ENCODE data around the gene SYT2. TPM values are rescaled to one million over a fixed set of nuclear protein-coding genes. Genes with fewer than 3 reads are reported as not detected.
"Not testable (repeated sequence)": the region's sequence is repeated elsewhere in the genome, so short reads cannot be mapped to it uniquely, and the experiment has no call there.

SYT2 gene
- total and polyA plus RNA-seq, 4 donors, result 0.01 to 0.23 (median 0.03) TPM

DNA sequence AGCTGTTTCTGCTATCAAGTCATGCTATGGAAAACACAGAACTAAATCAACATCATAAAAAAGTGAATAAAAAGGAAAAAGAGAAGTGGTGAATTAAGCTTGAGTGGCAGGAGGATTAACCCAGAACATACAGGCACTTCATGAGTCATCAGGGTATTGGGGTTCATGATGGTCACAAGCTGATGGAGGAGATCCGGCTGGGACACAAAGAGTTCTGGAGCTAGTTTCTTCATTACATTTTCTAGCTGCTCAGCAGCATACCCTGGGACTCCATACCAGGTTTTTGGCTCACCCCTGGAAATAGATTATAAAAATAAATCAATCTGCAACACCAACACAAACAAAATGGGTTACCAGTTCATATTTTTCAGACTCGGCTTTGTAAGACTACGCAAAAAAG, 42.5 kb upstream of the SYT2 start:
- ATAC-seq (ENCODE audit: insufficient read depth, low FRiP score) (no peak), DNase-seq (peak in 2 of 3 donors; percentile 1 to 7)
- no peak overlapping the region for H3K27ac ChIP-seq (ENCODE audit: low read depth in 1 of 2, low read length in 1 of 2)
- no peaks in the 10 kb centered on the region for H3K4me1 ChIP-seq (ENCODE audit: control insufficient read depth in 5 of 5, insufficient read depth in 5 of 5, low read length in 5 of 5)
- H3K9me3 ChIP-seq (ENCODE audit: control insufficient read depth in 4 of 4, insufficient read depth in 3 of 4, low read length in 3 of 4), result no peaks in the 10 kb centered on the region
- H3K27me3 ChIP-seq (ENCODE audit: control insufficient read depth in 3 of 3, insufficient read depth in 3 of 3, low read length in 2 of 3), result no peaks in the 10 kb centered on the region
- H3K36me3 ChIP-seq (ENCODE audit: control insufficient read depth in 4 of 4, insufficient read depth in 4 of 4, low read length in 4 of 4), result peaks cover 20 to 64% (median 36%) of the 10 kb centered on the region in 4 donors
- H3K4me3 ChIP-seq, result no peak overlapping the region
- WGBS, 2 donors, result 66% methylated on average over 3 of the region's 3 CpGs
- TF ChIP-seq, protein P1, sequence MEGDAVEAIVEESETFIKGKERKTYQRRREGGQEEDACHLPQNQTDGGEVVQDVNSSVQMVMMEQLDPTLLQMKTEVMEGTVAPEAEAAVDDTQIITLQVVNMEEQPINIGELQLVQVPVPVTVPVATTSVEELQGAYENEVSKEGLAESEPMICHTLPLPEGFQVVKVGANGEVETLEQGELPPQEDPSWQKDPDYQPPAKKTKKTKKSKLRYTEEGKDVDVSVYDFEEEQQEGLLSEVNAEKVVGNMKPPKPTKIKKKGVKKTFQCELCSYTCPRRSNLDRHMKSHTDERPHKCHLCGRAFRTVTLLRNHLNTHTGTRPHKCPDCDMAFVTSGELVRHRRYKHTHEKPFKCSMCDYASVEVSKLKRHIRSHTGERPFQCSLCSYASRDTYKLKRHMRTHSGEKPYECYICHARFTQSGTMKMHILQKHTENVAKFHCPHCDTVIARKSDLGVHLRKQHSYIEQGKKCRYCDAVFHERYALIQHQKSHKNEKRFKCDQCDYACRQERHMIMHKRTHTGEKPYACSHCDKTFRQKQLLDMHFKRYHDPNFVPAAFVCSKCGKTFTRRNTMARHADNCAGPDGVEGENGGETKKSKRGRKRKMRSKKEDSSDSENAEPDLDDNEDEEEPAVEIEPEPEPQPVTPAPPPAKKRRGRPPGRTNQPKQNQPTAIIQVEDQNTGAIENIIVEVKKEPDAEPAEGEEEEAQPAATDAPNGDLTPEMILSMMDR (IDR thresholded peaks at IDR 0.05; ENCODE audit: control extremely low read depth, extremely low read depth), result no peak
- no peak overlapping the region for H3K9ac ChIP-seq (ENCODE audit: insufficient read depth in 1 of 2, low read length in 2 of 2)

DNA sequence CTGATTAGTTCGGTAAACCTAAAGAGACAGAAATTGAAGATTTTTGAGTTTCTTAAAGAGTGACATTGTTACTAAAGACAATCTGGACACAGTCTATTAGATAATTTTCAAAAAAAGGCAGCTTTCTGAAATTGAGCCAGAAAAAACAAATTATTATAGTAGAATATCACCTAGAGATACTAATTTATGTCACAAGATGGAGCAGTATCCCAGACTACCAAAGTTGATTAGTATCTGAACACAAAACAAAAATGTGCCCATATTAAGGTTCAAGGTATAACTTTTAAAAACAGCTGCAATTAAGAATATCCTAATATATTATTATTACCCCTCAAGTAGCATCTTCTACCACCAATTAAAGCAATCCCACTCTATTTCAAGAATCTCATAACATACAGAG, 40.5 kb upstream of the SYT2 start:
- ATAC-seq (ENCODE audit: insufficient read depth, low FRiP score), result no peak
- no peaks in the 10 kb centered on the region for H3K4me1 ChIP-seq (ENCODE audit: control insufficient read depth in 5 of 5, insufficient read depth in 5 of 5, low read length in 5 of 5)
- TF ChIP-seq, protein P1 (IDR thresholded peaks at IDR 0.05; ENCODE audit: control extremely low read depth, extremely low read depth), result no peak
- H3K4me3 ChIP-seq, result no peak overlapping the region
- WGBS, 2 donors, result 92 to 95% methylated on average over 1 of the region's 1 CpG
- no peaks in the 10 kb centered on the region for H3K9me3 ChIP-seq (ENCODE audit: control insufficient read depth in 4 of 4, insufficient read depth in 3 of 4, low read length in 3 of 4)
- H3K36me3 ChIP-seq (ENCODE audit: control insufficient read depth in 4 of 4, insufficient read depth in 4 of 4, low read length in 4 of 4), result peaks cover 15 to 57% (median 34%) of the 10 kb centered on the region in 4 donors
- no peak for DNase-seq
- H3K27me3 ChIP-seq (ENCODE audit: control insufficient read depth in 3 of 3, insufficient read depth in 3 of 3, low read length in 2 of 3), result no peaks in the 10 kb centered on the region
- H3K9ac ChIP-seq (ENCODE audit: insufficient read depth in 1 of 2, low read length in 2 of 2), result no peak overlapping the region
- no peak overlapping the region for H3K27ac ChIP-seq (ENCODE audit: low read depth in 1 of 2, low read length in 1 of 2)

DNA sequence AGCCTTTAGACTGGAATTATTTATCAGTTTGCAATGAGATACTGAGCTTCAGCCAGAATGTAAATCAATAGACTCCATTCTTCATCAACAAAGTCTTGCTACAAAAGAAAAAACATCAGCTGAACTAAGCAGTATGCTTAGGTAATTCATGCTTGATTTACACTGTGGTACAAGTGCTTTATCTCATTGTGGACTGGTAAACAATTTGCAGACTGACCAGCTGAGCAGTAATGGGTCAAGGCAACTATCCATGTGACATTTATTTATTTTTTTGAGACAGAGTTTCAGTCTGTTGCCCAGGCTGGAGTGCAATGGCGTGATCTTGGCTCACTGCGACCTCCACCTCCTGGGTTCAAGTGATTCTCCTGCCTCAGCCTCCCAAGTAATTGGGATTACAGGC, 39.8 kb upstream of the SYT2 start:
- 96% methylated on average over 2 of the region's 2 CpGs for WGBS, 2 donors
- no peak overlapping the region for H3K4me3 ChIP-seq
- peak overlapping the region in 1 of 2 donors; percentile 1 for H3K9ac ChIP-seq (ENCODE audit: insufficient read depth in 1 of 2, low read length in 2 of 2)
- peaks cover 14 to 57% (median 37%) of the 10 kb centered on the region in 4 donors for H3K36me3 ChIP-seq (ENCODE audit: control insufficient read depth in 4 of 4, insufficient read depth in 4 of 4, low read length in 4 of 4)
- no peaks in the 10 kb centered on the region for H3K4me1 ChIP-seq (ENCODE audit: control insufficient read depth in 5 of 5, insufficient read depth in 5 of 5, low read length in 5 of 5)
- peaks cover 0 to 2% (median 0%) of the 10 kb centered on the region in 4 donors for H3K9me3 ChIP-seq (ENCODE audit: control insufficient read depth in 4 of 4, insufficient read depth in 3 of 4, low read length in 3 of 4)
- no peak for ATAC-seq (ENCODE audit: insufficient read depth, low FRiP score)
- TF ChIP-seq, protein P1 (IDR thresholded peaks at IDR 0.05; ENCODE audit: control extremely low read depth, extremely low read depth), result no peak
- no peaks in the 10 kb centered on the region for H3K27me3 ChIP-seq (ENCODE audit: control insufficient read depth in 3 of 3, insufficient read depth in 3 of 3, low read length in 2 of 3)
- no peak for DNase-seq
- no peak overlapping the region for H3K27ac ChIP-seq (ENCODE audit: low read depth in 1 of 2, low read length in 1 of 2)

DNA sequence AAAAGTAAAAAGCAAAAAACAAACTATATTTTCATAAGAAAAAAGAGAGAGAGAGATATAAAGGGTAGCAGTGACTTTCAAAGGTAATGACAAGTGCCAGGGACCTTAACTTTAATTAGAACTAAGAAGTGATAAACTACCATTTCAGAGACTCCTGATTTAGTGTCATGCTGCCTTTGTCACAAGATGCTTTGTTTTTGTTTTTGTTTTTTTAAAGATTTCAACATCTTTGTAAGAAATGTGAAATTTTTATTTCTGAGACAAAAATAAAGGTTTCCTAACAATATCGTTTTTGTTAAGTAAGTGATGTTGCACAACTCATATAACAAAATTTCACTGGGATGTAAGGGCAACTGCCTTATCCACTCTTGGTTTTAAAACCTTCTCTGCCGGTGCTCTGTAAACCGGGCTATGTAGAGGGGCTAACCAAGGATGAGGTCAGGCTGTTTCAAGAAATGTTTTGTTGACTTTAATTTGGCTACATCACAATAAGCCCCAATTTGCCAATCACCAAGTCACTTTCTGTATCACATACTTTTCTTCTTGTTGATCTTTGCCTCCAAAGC, 35.2 kb upstream of the SYT2 start:
- Histone ChIP-seq H3K27me3 (ENCODE audit: control insufficient read depth in 3 of 3, insufficient read depth in 3 of 3, low read length in 2 of 3) (no peaks in the 10 kb centered on the region), H3K36me3 (ENCODE audit: control insufficient read depth in 4 of 4, insufficient read depth in 4 of 4, low read length in 4 of 4) (peaks cover 22 to 53% (median 39%) of the 10 kb centered on the region in 4 donors), H3K27ac (ENCODE audit: low read depth in 1 of 2, low read length in 1 of 2) (no peak overlapping the region), H3K4me3 (no peak overlapping the region), H3K9me3 (ENCODE audit: control insufficient read depth in 4 of 4, insufficient read depth in 3 of 4, low read length in 3 of 4) (peaks cover 0 to 4% (median 0%) of the 10 kb centered on the region in 4 donors), H3K4me1 (ENCODE audit: control insufficient read depth in 5 of 5, insufficient read depth in 5 of 5, low read length in 5 of 5) (no peaks in the 10 kb centered on the region), H3K9ac (ENCODE audit: insufficient read depth in 1 of 2, low read length in 2 of 2) (no peak overlapping the region)
- ATAC-seq (ENCODE audit: insufficient read depth, low FRiP score) (no peak), DNase-seq (no peak)
- TF ChIP-seq, protein P1 (IDR thresholded peaks at IDR 0.05; ENCODE audit: control extremely low read depth, extremely low read depth), result no peak
- WGBS, 2 donors, result 31 to 66% methylated on average over 3 of the region's 3 CpGs

DNA sequence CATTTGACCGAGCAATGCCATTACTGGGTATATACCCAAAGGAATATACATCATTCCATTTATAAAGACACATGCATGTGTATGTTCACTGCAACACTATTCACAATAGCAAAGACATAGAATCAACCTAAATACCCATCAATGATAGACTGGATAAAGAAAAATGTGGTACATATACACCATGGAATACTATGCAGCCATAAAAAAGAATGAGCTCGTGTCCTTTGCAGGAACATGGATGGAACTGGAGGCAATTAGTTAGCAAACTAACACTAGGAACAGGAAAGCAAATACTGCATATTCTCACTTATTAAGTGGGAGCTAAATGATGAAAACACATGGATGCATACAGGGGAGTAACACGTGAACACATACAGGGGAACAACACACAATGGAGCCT, 34.5 kb upstream of the SYT2 start:
- H3K36me3 ChIP-seq (ENCODE audit: control insufficient read depth in 4 of 4, insufficient read depth in 4 of 4, low read length in 4 of 4), result peaks cover 21 to 50% (median 35%) of the 10 kb centered on the region in 4 donors
- whole genome bisulfite sequencing, 2 donors, result 98 to 99% methylated on average over 3 of the region's 3 CpGs
- not testable (repeated sequence) for H3K27me3 ChIP-seq (ENCODE audit: control insufficient read depth in 3 of 3, insufficient read depth in 3 of 3, low read length in 2 of 3); H3K4me3 ChIP-seq; H3K4me1 ChIP-seq (ENCODE audit: control insufficient read depth in 5 of 5, insufficient read depth in 5 of 5, low read length in 5 of 5); H3K9me3 ChIP-seq (ENCODE audit: control insufficient read depth in 4 of 4, insufficient read depth in 3 of 4, low read length in 3 of 4); H3K9ac ChIP-seq (ENCODE audit: insufficient read depth in 1 of 2, low read length in 2 of 2); DNase-seq; H3K27ac ChIP-seq (ENCODE audit: low read depth in 1 of 2, low read length in 1 of 2); ATAC-seq (ENCODE audit: insufficient read depth, low FRiP score)

All from lung (tissue), 12 donors.